GM18858 (cell line): ENCODE measurements around the gene COG3.
"Not testable (repeated sequence)": the region's sequence is repeated elsewhere in the genome, so short reads cannot be mapped to it uniquely, and the experiment has no call there.

Source experiments
- ATAC-seq: cut with Tn5 transposase; IDR thresholded peaks from one replicate; pipeline ENCODE4 v1.9.1; 2021; ENCODE audit not compliant: unreplicated experiment

The COG3 gene, protein sequence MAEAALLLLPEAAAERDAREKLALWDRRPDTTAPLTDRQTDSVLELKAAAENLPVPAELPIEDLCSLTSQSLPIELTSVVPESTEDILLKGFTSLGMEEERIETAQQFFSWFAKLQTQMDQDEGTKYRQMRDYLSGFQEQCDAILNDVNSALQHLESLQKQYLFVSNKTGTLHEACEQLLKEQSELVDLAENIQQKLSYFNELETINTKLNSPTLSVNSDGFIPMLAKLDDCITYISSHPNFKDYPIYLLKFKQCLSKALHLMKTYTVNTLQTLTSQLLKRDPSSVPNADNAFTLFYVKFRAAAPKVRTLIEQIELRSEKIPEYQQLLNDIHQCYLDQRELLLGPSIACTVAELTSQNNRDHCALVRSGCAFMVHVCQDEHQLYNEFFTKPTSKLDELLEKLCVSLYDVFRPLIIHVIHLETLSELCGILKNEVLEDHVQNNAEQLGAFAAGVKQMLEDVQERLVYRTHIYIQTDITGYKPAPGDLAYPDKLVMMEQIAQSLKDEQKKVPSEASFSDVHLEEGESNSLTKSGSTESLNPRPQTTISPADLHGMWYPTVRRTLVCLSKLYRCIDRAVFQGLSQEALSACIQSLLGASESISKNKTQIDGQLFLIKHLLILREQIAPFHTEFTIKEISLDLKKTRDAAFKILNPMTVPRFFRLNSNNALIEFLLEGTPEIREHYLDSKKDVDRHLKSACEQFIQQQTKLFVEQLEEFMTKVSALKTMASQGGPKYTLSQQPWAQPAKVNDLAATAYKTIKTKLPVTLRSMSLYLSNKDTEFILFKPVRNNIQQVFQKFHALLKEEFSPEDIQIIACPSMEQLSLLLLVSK

GRCh38 chr13:45464687-45465453 lies at the start of gene COG3:
Gene COG3 (plus strand): TSS chr13:45464939. CDS start chr13:45465037, 98 bp downstream.
- peak; percentile 86 for ATAC-seq

DNA sequence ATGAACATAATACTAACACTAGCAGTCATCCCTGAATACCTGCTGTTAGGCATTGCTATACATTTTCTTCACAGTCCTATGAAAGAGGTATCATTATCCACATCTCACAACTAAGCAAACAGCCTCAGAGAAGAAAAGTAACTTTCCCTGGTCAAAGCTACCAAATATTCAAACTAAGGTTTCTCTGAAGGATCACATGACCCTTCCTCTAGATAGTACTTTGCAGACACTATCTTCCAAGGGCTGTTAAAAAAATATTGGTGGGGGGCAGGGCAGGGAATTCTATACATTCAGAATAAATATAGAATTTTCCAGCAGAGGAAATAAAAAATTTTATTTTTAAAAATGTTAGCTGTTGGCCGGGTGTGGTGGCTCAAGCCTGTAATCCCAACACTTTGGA lies 49.6 kb upstream of the COG3 start:
- ATAC-seq, result no peak

DNA sequence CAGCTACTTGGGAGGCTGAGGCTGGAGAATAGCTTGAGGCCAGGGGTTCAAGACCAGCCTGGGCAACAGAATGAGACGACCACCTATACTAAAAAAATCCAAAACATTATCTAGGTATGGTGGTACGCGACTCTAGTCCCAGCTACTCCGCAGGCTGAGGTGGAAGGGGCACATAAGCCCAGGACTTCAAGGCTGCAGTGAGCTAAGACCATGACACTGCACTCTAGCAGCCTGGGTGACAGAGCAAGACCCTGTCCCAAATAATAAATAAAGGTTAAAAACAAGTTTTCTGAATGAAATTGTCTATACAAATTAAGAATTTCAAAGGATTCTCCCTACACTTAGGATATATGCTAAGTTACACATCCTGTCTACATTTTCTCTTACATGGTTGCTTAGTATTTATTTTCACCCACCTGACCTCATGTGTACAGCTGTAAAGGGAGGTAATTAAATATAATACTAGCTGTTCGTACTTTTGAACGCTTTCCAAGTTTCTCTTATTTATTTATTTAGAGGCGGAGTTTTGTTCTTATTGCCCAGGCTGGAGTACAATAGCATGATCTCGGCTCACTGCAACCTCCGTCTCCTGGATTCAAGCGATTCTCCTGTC lies 48.1 kb upstream of the COG3 start:
- no peak for ATAC-seq

DNA sequence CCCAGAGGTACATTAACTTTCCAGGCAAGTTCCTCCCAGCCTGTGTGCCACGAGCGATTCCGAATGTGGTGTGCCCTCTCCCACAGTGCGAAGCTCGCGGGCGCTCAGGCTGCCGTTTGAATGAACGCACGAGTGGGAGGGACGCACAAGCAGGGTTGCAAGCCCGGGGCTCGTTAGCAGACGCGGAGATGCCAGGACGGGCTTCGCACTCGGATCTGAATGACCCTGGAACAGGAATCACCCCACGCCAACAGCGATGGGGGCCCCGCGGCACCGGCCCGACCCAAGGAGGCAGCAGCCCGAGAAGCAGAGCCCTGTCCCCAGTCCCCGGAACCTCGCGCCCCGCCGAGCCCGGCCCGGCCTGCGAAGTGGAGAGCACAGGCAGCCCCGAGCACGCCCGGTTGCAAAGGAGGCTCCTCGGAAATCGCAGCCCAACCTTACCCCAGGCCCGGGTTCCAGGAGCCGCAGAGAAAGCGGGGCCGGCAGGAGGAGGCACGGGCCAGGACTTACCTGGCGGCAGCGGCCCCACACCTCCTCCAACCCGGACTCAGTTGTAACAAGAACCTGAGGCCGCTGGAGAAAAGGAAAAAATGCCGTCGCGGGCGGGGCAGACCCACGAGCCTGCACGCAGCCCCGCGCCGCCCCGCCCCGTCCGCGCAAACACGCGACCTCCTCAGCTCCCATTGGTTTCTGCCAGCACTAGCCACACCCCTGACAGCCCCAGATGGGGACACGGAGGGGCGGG lies 46.8 kb upstream of the COG3 start, which contains the start of gene SLC25A30:
Gene SLC25A30 (minus strand): TSS at position 584 of the 745 bp plus-strand sequence. CDS start 6,948 bp downstream, outside the sequence.
- ATAC-seq, result peak; percentile 69

DNA sequence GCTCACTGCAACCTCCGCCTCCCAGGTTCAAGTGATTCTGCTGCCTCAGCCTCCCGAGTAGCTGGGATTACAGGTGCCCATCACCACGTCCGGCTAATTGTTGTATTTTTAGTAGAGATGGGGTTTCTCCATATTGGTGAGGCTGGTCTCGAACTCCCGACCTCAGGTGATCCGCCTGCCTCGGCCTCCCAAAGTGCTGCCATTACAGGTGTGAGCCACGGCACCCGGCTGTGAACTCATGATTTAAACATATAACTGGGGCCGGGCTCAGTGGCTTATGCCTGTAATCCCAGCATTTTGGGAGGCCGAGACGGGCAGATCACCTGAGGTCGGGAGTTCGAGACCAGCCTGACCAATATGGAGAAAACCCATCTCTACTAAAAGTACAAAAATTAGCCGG lies 45.4 kb upstream of the COG3 start:
- not testable (repeated sequence) for ATAC-seq

- ATAC-seq, result no peak
Observed at GRCh38 chr13:45419945-45420344, 44.8 kb upstream of the COG3 start.

DNA sequence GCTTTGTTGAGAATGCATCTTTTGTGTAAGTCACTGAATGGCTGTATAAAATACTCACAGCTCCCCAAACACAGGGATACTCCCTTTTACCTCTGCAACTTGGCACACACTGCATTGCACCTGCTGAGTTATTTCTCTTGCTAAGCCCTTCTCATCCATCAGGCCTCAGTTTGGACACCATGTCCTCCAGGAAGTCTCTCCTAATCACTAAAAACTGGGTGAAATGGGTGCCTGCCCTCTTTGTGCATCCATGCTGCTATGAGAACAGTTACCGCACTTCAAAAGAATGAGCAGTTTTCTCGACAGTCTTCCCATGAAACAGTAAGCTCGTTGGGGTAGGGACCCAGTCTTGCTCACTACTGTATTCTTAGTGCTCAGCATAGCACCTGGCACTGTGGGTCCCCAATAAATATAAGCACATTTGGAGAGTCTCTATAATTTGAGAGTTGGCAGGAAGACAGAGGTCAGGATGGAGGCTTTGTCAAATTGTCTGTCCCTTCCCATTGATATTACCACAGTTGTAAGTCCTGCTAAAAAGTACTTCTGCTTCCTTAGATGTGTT lies 41.9 kb upstream of the COG3 start:
- ATAC-seq, result no peak

- not testable (repeated sequence) for ATAC-seq
Observed at GRCh38 chr13:45426056-45426841, 38.5 kb upstream of the COG3 start.

- ATAC-seq, result no peak
Observed at GRCh38 chr13:45432737-45433380, 31.9 kb upstream of the COG3 start.

DNA sequence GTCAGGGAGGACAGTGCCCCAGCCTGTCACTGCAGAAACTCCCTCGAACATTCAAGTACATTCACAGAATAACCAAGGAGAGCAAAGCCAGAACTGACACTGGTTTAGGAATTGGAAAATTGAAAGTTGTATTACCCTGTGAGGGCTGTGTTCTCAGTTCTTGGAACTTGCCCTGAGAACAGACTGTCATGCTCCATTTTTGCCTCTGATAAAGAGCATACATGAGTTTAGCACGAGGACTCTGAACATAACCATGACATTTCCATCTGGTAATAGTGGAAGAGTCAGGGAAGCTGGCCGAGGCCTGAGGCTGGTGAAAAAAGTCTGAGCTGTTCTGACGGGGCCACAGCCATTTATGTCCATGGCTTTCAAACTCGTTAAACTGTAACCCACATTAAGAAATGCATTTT lies 31.4 kb upstream of the COG3 start:
- ATAC-seq, result no peak

GRCh38 chr13:45434556-45435371 lies 30.0 kb upstream of the COG3 start:
- ATAC-seq, result no peak

- no peak for ATAC-seq
Observed at GRCh38 chr13:45436332-45436731, 28.4 kb upstream of the COG3 start.

- ATAC-seq, result no peak
Observed at GRCh38 chr13:45436953-45437352, 27.8 kb upstream of the COG3 start.

DNA sequence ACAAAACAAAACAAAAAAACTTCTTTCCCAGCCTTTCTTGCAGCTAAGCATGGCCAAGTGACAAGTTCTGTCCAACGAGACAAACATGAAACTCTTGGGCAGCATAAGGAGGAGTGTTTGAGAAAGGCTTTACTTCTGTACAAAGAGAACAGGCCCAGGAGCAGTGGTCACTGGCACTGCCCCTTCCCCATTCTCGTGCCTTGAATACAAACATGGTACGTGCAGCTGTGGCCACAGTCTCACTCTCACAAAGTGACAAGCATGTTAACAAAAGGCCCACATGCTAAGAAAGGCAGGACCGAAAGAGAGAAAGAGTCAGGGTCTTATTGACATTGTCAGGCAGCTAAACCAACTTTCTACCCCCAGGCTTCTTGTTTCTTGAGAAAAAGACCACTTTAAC lies 26.8 kb upstream of the COG3 start:
- ATAC-seq, result no peak

- no peak for ATAC-seq
Observed at GRCh38 chr13:45439008-45439407, 25.7 kb upstream of the COG3 start.

- ATAC-seq, result no peak
Observed at GRCh38 chr13:45439781-45440462, 24.8 kb upstream of the COG3 start.

DNA sequence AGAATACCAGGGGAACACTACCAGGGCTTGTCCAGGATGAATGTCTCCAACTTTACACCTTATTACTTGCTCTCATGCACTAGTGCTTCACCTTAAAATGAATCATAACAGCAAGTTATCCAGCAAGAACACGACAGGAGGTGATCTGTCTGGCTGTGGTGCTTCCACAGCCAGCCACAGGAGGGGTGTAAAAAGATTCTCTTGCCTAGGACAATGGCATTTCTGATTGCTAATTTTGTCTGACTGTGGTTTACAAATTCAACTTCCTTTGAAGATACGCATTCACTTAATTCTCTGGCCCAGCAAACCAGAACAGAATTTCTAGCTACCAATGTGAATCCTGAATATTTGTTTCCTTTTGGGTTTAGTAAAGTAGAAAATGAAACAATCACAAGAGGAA lies 23.1 kb upstream of the COG3 start:
- ATAC-seq, result peak; percentile 76
